ENCODE results near the gene DCAF17.
A peak's percentile ranks its signal among the peaks of the same experiment; 100 is the strongest.

DCAF17 gene

DNA sequence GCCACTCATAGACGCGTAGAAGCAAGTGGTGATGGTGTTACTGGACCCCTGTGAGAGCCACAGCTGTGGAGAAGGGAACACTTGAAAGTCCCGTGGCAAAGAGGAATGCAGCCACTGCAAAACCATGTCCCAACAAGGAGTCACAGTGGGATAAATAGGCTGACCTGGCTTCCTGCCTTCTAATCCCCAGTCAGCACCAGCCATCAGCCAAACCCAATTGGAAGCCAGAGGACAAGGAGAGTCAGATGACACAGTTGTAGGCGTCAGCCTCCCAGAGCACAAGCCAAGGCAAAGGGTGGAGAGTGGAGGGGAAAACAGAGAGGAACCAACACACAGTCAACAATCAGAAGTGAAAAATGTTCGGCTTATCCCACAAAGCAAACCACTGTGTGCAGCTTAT is 82.8 kb downstream of the DCAF17 start:
- no peak for DNase-seq (ENCODE audit: low read depth, low spot score)
- ChIA-PET CTCF (no interaction called here), POLR2A (no interaction called here)
- H3K4me3 ChIP-seq (ENCODE audit: low read depth, low read length), result no peak overlapping the region
- TF ChIP-seq, protein P1, sequence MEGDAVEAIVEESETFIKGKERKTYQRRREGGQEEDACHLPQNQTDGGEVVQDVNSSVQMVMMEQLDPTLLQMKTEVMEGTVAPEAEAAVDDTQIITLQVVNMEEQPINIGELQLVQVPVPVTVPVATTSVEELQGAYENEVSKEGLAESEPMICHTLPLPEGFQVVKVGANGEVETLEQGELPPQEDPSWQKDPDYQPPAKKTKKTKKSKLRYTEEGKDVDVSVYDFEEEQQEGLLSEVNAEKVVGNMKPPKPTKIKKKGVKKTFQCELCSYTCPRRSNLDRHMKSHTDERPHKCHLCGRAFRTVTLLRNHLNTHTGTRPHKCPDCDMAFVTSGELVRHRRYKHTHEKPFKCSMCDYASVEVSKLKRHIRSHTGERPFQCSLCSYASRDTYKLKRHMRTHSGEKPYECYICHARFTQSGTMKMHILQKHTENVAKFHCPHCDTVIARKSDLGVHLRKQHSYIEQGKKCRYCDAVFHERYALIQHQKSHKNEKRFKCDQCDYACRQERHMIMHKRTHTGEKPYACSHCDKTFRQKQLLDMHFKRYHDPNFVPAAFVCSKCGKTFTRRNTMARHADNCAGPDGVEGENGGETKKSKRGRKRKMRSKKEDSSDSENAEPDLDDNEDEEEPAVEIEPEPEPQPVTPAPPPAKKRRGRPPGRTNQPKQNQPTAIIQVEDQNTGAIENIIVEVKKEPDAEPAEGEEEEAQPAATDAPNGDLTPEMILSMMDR (IDR thresholded peaks at IDR 0.05; ENCODE audit: insufficient read depth, low read length, missing control alignments), result no peak

DNA sequence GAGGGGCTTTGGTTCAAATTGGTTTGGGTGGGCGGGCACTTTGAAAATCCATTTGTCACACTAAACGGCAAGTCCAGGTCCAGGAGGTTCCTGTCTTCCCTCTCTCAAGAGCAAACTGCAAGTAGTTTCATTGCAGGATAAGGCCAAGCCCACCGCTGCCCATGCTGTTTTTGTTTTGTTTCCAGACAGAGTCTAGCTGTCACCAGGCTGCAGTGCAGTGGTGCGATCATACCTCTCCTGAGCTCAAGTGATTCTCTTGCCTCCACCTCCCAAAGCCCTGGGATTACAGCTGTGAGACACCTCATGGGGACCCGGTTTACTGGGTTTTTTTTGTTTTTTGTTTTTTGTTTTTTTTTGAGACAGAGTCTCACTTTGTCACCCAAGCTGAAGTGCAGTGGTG is 86.4 kb downstream of the DCAF17 start:
- TF ChIP-seq, protein P1 (IDR thresholded peaks at IDR 0.05; ENCODE audit: insufficient read depth, low read length, missing control alignments), result no peak
- ChIA-PET POLR2A (no interaction called here), CTCF (interaction anchor here (1.0 to 1.9 kb wide), 4 partner anchors 10 to 29 kb away, joined by 3 to 5 read pairs (median 4); no protein-coding TSS in a partner anchor)
- H3K4me3 ChIP-seq (ENCODE audit: low read depth, low read length), result no peak overlapping the region
- no peak for DNase-seq (ENCODE audit: low read depth, low spot score)

DNA sequence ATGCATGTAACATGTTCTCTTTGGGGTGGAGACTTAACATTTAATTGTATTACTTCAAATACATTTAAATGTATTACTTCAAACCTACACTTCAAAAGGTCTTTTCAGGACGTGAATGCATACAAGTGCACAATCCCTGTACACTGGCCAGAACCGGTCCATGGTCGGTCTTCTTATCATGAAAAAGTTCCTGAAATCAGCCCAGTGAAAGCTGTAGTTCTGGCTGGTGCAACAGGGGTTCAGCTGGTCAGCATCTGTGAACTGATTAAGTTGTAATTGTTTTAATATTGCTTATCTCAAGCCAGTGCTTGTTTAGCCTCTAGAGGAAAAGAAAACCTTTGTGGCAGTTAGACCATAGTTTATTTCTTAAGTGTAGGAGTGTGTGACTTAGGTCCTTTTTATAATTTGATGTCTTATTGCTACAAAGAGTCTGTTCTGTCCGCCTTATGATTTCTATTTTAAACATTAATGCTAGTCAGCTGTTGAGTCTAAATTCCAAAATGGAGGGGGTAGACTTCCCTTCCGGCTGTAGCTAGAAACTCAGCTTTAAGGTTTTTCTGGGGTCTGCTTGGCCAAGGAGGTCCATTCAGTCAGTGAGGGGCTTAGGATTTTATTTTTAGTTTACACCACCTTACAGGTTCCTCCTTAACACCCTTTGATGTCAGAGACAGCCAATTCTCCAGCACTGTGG is 87.5 kb downstream of the DCAF17 start:
- ChIA-PET CTCF (interaction anchor here (0.8 to 1.9 kb wide), 4 partner anchors 9 to 27 kb away, joined by 3 to 5 read pairs (median 3); no protein-coding TSS in a partner anchor), POLR2A (interaction anchor here (0.7 to 3.5 kb wide), 6 partner anchors 10 to 87 kb away, joined by 3 to 16 read pairs (median 4); partner anchors contain the start of genes DCAF17 and METTL8)
- DNase-seq (ENCODE audit: low read depth, low spot score), result no peak
- TF ChIP-seq, protein P1 (IDR thresholded peaks at IDR 0.05; ENCODE audit: insufficient read depth, low read length, missing control alignments), result no peak
- peak overlapping the region; percentile 87 for H3K4me3 ChIP-seq (ENCODE audit: low read depth, low read length)

DNA sequence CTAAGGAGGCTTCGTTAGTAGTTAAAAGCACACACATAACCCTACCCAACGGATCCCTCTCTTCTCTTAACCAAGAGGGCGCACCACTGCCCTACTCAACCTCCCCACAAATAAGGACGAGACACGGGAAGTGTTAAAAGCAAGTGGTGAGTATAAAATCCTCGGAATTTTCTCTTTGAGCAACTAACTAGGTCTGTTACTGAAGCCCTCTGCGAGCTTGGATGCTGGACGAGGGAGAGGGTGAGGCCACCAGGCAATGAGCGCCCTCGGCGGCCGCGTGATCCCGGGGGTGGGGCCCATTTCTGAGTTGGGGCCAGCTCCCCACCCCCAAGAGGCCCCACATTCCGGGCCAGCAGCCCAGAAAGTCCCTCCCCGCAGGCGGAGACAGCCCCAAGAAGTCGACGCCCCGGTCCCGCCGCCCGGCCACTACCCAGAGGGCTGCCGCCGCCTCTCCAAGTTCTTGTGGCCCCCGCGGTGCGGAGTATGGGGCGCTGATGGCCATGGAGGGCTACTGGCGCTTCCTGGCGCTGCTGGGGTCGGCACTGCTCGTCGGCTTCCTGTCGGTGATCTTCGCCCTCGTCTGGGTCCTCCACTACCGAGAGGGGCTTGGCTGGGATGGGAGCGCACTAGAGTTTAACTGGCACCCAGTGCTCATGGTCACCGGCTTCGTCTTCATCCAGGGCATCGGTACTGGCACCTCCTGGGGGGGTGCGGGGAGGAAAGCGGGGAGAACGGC is 88.2 kb downstream of the DCAF17 start, which contains the start of gene CYBRD1:
TSS of gene CYBRD1 (plus strand) at position 423 of the 736 bp plus-strand sequence. CDS start at position 495, 72 bp downstream.
- POLR2A ChIA-PET, result interaction anchor here (0.6 to 3.5 kb wide), 7 partner anchors 10 to 687 kb away, joined by 3 to 16 read pairs (median 3); partner anchors contain the start of genes DCAF17 and METTL8
- CTCF ChIA-PET, result interaction anchor here (0.9 to 1.9 kb wide), 3 partner anchors 8 to 11 kb away, joined by 3 to 5 read pairs (median 3); no protein-coding TSS in a partner anchor
- peak within 1 kb of the TSS; percentile 87 for H3K4me3 ChIP-seq (ENCODE audit: low read depth, low read length)
- TF ChIP-seq, protein P1 (IDR thresholded peaks at IDR 0.05; ENCODE audit: insufficient read depth, low read length, missing control alignments), result peak; percentile 1
- no peak for DNase-seq (ENCODE audit: low read depth, low spot score)

DNA sequence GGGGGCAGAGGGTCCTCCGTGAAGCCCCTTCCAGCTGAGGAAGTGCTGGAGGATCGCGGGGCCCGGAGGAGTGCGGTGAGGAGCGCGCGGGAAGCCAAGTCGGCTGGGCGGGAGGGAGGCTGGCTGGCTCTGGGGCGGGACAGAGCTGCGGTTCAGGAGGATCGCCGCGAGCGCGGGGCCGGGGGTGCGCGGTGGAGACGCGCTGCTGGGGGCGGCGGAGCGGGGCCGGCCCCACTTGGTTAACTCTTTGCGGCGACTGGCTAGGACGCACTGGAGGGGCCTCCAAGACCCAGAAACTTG is 88.7 kb downstream of the DCAF17 start:
- POLR2A ChIA-PET, result interaction anchor here (1.0 to 3.5 kb wide), 5 partner anchors 9 to 89 kb away, joined by 3 to 16 read pairs (median 4); partner anchors contain the start of genes DCAF17 and METTL8

More for the DNA sequence above, 88.7 kb downstream of the DCAF17 start:
- H3K4me3 ChIP-seq (ENCODE audit: low read depth, low read length), result peak overlapping the region; percentile 87
- no peak for DNase-seq (ENCODE audit: low read depth, low spot score)
- CTCF ChIA-PET, result interaction anchor here (1.1 kb wide), 1 partner anchor 9 kb away, joined by 3 read pairs; no protein-coding TSS in a partner anchor
- TF ChIP-seq, protein P1 (IDR thresholded peaks at IDR 0.05; ENCODE audit: insufficient read depth, low read length, missing control alignments), result no peak

Measured in AG04449 (cell line).